Mononuclear cell (primary cell): Measurements from ENCODE around the gene PCDH9. TPM values are rescaled to one million over a fixed set of nuclear protein-coding genes. Genes with fewer than 3 reads are reported as not detected.

Experiments
- H3K27me3 ChIP-seq: 2 replicates; pipeline ENCODE4 v1.6.0; 2011; ENCODE audit warnings: low read length, control low read depth; ENCODE audit not compliant: insufficient read depth
- H3K4me1 ChIP-seq: 2 replicates; pipeline ENCODE4 v1.5.1; 2011; ENCODE audit warnings: mild to moderate bottlenecking, low read length, control low read depth; ENCODE audit not compliant: insufficient read depth
- H3K4me3 ChIP-seq: 2 replicates; pipeline ENCODE4 v1.5.1; 2011; ENCODE audit warnings: mild to moderate bottlenecking, low read length, moderate library complexity
- H3K9me3 ChIP-seq: 2 replicates; pipeline ENCODE4 v1.5.1; 2011; ENCODE audit warnings: low read depth, mild to moderate bottlenecking, control low read depth, low read length
- total RNA-seq: library from RNA; depleted of rRNA; stranded (reverse); fragments of >200 nt; gene quantifications from one replicate; pipeline ENCODE4 v1.2.3, GENCODE V29; 2012

Gene PCDH9
- total RNA-seq, 1 donor: 1.5 TPM

- no peaks in the 10 kb centered on the region for H3K4me1 ChIP-seq
- H3K27me3 ChIP-seq: no peaks in the 10 kb centered on the region
- no peak overlapping the region for H3K4me3 ChIP-seq
- H3K9me3 ChIP-seq: no peaks in the 10 kb centered on the region
Observed at GRCh38 chr13:66509175-66509574, 721.0 kb downstream of the PCDH9 start.

- Histone ChIP-seq H3K4me1 (no peaks in the 10 kb centered on the region), H3K4me3 (no peak overlapping the region), H3K27me3 (no peaks in the 10 kb centered on the region), H3K9me3 (no peaks in the 10 kb centered on the region)
Observed at GRCh38 chr13:66508153-66508909, 721.8 kb downstream of the PCDH9 start.

- no peaks in the 10 kb centered on the region for H3K27me3 ChIP-seq
- no peaks in the 10 kb centered on the region for H3K4me1 ChIP-seq
- no peaks in the 10 kb centered on the region for H3K9me3 ChIP-seq
- no peak overlapping the region for H3K4me3 ChIP-seq
Observed at GRCh38 chr13:66506979-66507378, 723.2 kb downstream of the PCDH9 start.

DNA sequence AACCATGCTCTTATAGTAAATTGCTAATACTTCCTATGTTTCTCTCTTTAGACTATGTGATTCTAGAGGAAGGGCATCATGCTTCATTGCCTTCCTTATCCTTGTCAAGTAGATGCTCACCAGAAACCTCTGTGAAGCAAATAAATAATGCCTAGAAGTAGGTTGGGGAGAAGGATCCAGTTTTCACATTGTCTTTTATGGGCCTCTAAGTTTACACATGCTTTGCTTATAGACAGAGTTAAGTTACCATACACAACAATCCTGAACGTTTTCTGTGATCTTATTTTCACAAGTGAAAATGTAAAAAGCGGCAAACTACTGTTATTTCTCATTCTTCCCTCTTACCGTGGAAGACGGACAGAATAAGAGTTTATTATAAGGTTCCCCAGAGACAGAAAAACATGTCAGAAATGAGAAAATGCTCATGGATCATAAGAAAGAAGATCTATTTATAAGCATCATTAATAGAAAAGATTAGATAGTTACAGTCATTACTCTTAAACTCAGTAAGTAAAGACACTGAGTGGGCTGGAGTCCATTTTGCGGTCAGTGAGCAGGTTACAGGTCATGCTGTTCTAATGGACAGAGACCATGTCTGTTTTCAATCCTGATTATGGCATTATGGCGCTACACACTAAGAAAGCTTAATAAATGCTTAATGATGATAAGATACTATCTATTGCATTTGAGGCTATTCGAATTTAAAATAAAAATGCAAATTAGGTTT, 723.9 kb downstream of the PCDH9 start:
- Histone ChIP-seq H3K4me3 (no peak overlapping the region), H3K4me1 (no peaks in the 10 kb centered on the region), H3K9me3 (no peaks in the 10 kb centered on the region), H3K27me3 (no peaks in the 10 kb centered on the region)

GRCh38 chr13:66503890-66504289, 726.2 kb downstream of the PCDH9 start:
- no peaks in the 10 kb centered on the region for H3K27me3 ChIP-seq
- H3K4me1 ChIP-seq: no peaks in the 10 kb centered on the region
- no peaks in the 10 kb centered on the region for H3K9me3 ChIP-seq
- H3K4me3 ChIP-seq: no peak overlapping the region

- Histone ChIP-seq H3K4me3 (no peak overlapping the region), H3K27me3 (no peaks in the 10 kb centered on the region), H3K9me3 (no peaks in the 10 kb centered on the region), H3K4me1 (no peaks in the 10 kb centered on the region)
Observed at GRCh38 chr13:66501181-66501580, 729.0 kb downstream of the PCDH9 start.

DNA sequence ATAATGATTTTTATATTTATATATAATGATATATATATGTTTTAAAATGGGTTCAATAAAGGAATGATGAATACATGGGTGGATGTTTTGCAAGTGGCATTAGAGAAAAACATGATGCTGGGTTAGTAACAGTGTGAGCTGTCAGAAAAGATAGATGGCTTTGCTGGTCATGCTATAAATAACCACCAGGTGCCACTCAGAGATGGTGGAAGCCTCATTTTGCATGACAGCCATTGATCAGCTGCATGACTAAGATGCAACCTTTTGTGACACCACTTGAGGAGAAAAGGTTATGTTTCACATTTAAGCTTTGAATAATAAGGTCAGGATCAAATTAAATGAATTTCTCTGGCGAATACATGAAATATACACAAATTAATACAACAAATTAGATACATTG, 737.7 kb downstream of the PCDH9 start:
- Histone ChIP-seq H3K9me3 (no peaks in the 10 kb centered on the region), H3K4me3 (no peak overlapping the region), H3K4me1 (no peaks in the 10 kb centered on the region), H3K27me3 (no peaks in the 10 kb centered on the region)

- no peaks in the 10 kb centered on the region for H3K27me3 ChIP-seq
- no peaks in the 10 kb centered on the region for H3K4me1 ChIP-seq
- no peak overlapping the region for H3K4me3 ChIP-seq
Observed at GRCh38 chr13:66491251-66491650, 738.9 kb downstream of the PCDH9 start.

DNA sequence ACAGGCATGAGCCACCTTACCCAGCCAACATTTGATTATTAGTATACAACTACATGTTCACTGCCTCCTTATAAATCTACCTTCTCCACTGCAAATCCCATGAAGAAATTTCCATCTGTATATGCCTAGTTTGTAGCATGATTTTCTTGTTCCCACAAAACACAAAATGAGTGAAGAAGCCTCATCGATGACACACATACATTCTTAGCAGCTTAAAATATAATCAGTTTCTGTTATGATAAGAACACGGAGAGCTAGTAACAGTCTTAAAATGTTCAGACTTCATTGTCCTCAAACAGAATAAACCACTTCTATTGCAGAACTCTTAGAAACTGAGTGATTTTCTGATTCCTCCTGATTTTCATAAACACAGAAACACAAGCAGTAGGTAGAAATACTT, 740.5 kb downstream of the PCDH9 start:
- no peaks in the 10 kb centered on the region for H3K9me3 ChIP-seq
- no peaks in the 10 kb centered on the region for H3K27me3 ChIP-seq
- no peak overlapping the region for H3K4me3 ChIP-seq
- H3K4me1 ChIP-seq: no peaks in the 10 kb centered on the region

More at GRCh38 chr13:66491251-66491650, 738.9 kb downstream of the PCDH9 start:
- H3K9me3 ChIP-seq: no peaks in the 10 kb centered on the region

- H3K4me1 ChIP-seq: no peaks in the 10 kb centered on the region
- no peak overlapping the region for H3K4me3 ChIP-seq
- H3K27me3 ChIP-seq: no peaks in the 10 kb centered on the region
- H3K9me3 ChIP-seq: no peaks in the 10 kb centered on the region
Observed at GRCh38 chr13:66489172-66489571, 741.0 kb downstream of the PCDH9 start.

DNA sequence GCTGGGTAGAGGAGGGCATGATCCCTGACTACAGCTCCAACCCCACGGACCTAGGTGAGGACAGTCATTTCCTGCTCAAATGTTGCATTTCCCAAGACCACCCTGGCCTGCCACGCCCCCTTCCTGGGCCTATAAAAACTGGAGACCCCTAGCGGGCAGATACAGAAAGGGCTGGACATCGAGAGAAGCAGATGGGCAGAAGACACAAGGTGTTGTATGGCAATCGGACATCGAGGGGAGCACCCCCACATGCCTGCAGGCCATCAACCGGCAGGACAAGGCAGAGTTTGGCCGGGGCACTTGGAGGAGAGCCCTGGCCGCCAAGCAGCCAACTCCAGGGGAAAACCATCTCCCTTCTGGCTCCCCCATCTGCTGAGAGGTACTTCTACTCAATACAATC, 746.4 kb downstream of the PCDH9 start:
- Histone ChIP-seq H3K4me3 (no peak overlapping the region), H3K4me1 (no peaks in the 10 kb centered on the region), H3K27me3 (no peaks in the 10 kb centered on the region), H3K9me3 (no peaks in the 10 kb centered on the region)

DNA sequence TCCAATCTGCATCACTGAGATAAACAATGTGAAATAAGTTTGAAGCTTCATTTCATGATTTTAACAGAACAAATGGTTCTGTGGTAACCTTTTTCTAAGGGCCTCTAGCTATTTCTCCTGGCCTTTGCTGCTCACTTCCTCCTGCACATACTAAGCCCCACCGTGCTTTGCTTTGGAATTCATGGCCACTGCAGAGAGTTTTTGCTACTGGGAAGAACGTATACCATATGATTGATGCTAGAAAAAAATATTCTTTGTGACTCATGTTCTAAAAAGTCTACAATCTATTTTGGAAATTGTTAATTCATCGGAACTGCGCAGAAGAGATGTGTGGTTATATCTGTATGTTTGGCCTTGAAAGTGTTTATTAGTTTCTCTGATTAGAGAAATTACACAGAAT, 747.3 kb downstream of the PCDH9 start:
- Histone ChIP-seq H3K27me3 (no peaks in the 10 kb centered on the region), H3K9me3 (no peaks in the 10 kb centered on the region), H3K4me1 (no peaks in the 10 kb centered on the region), H3K4me3 (no peak overlapping the region)

GRCh38 chr13:66477816-66478215, 752.3 kb downstream of the PCDH9 start:
- Histone ChIP-seq H3K9me3 (no peaks in the 10 kb centered on the region), H3K27me3 (no peaks in the 10 kb centered on the region), H3K4me3 (no peak overlapping the region), H3K4me1 (no peaks in the 10 kb centered on the region)

DNA sequence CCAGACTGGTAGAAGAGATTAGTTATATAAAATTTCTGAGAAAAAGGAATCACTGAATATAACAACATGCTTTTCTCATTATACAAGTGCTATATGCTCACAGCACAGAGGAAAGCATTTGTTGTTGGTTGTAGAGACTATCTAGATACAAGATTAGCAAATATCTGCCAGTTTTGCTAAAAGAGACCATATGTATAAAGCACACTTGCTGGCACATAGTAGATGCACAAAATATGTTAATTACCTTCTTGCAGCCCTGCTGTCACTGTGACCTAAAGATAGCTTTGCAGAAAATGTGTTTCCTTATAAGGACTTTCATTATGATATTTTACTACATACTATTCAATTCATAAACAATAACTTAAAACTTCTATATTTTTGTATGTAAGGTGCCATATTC, 755.1 kb downstream of the PCDH9 start:
- H3K4me3 ChIP-seq: no peak overlapping the region
- no peaks in the 10 kb centered on the region for H3K27me3 ChIP-seq
- H3K4me1 ChIP-seq: no peaks in the 10 kb centered on the region
- no peaks in the 10 kb centered on the region for H3K9me3 ChIP-seq

DNA sequence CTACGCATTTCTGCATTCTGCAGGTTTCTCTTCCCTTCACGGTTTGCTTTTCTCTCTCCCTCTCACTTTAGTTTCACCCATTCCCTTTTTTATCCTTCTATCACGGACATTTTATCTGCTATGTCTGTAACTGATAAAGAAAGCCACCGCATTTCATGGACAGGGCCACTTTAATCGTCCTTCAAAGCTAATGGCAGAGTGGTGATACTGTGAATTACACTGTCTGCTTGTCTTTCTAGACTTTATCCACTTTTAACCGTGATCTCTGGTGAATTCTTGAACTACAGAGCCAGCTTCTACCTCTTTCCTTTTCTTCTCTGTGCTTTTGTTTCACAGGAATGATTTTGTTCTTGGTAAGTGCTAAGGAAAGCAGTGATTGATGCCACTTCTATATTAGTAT, 760.4 kb downstream of the PCDH9 start:
- no peak overlapping the region for H3K4me3 ChIP-seq
- H3K27me3 ChIP-seq: no peaks in the 10 kb centered on the region
- H3K9me3 ChIP-seq: no peaks in the 10 kb centered on the region
- no peaks in the 10 kb centered on the region for H3K4me1 ChIP-seq

DNA sequence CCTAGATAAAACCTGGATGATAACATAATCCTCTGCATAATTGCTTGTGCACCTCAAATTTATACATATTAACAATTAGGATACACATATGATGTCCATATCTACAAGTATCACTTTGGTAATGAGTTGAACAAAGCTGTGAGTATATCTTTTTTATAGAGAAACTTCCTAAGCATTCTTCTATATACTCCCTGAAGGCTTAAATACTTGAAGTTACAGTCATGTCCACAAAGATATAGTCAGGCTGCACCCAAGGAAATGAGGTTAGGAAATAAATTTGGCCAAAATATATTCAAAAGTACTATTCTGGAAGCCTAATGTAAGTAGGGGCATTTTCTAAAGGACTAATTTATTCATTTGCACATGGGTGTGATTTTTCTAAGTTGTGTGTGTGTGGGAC, 761.5 kb downstream of the PCDH9 start:
- Histone ChIP-seq H3K27me3 (no peaks in the 10 kb centered on the region), H3K4me3 (no peak overlapping the region), H3K4me1 (no peaks in the 10 kb centered on the region), H3K9me3 (no peaks in the 10 kb centered on the region)
